ENCODE results near the gene G6PC3. TPM values are rescaled to one million over a fixed set of nuclear protein-coding genes. Genes with fewer than 3 reads are reported as not detected.

The G6PC3 gene
- total RNA-seq, 2 donors from 2014 or later: 88.8 to 129 TPM

DNA sequence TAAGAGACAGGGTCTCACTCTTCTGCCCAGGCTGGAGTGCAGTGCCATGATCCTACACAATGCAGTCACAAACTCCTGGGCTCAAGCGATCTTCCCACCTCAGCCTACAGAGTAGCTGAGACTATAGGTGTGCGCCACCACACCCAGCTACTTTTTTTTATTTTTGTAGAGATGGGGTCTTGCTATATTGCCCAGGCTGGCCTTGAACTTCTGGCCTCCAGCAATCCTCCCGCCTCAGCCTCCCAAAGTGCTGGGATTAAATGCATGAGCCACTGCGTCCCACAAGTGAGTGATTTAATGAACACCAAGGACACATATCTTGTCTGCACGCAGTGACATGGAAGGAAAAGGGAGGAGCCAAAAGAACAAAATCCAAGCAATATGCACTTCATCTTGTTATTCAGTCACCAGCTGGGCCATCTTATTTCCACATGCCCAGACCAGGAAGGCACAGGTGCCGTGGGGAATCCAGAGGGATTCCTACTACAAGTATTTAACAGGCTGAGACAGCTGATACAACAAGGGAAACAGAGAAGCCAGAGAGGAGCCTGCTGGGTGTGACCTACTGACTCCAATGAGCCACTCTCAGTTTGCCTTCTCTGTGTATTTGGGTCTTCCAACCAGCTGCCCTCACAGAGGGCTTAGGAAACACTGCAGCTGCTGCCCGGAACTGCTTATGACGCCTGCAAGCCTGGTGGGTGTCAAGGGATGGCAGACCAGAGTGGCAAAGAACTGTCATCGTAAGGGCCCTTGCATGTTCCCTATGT lies 21.1 kb upstream of the G6PC3 start:
- Histone ChIP-seq H3K9me3 (ENCODE audit: control insufficient read depth, low read length) (no peaks in the 10 kb centered on the region), H3K27ac (ENCODE audit: low read depth, low read length) (no peak overlapping the region), H3K4me3 (ENCODE audit: low read length) (no peak overlapping the region), H3K27me3 (ENCODE audit: control insufficient read depth, insufficient read depth, low read length, poor library complexity, severe bottlenecking) (no peaks in the 10 kb centered on the region), H3K4me1 (ENCODE audit: control insufficient read depth, insufficient read depth, low read length) (no peaks in the 10 kb centered on the region), H3K9ac (ENCODE audit: extremely low read depth, low read length, poor library complexity, severe bottlenecking) (no peak overlapping the region), H3K36me3 (ENCODE audit: control insufficient read depth, insufficient read depth, low read length) (peaks cover 76% of the 10 kb centered on the region)
- Mint-ChIP-seq H3K4me1 (peaks cover 2% of the 10 kb centered on the region), H3K9me3 (no peaks in the 10 kb centered on the region), H3K27ac (no peak overlapping the region), H3K27me3 (ENCODE audit: insufficient read depth) (no peaks in the 10 kb centered on the region), H3K4me3 (no peak overlapping the region), H3K36me3 (ENCODE audit: low read depth) (peaks cover 66% of the 10 kb centered on the region)
- TF ChIP-seq, protein P1, sequence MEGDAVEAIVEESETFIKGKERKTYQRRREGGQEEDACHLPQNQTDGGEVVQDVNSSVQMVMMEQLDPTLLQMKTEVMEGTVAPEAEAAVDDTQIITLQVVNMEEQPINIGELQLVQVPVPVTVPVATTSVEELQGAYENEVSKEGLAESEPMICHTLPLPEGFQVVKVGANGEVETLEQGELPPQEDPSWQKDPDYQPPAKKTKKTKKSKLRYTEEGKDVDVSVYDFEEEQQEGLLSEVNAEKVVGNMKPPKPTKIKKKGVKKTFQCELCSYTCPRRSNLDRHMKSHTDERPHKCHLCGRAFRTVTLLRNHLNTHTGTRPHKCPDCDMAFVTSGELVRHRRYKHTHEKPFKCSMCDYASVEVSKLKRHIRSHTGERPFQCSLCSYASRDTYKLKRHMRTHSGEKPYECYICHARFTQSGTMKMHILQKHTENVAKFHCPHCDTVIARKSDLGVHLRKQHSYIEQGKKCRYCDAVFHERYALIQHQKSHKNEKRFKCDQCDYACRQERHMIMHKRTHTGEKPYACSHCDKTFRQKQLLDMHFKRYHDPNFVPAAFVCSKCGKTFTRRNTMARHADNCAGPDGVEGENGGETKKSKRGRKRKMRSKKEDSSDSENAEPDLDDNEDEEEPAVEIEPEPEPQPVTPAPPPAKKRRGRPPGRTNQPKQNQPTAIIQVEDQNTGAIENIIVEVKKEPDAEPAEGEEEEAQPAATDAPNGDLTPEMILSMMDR (conservative IDR thresholded peaks at IDR 0.05): no peak
- DNase-seq: no peak
- WGBS, 2 experiments (ENCODE audit: insufficient coverage in 1 of 2, insufficient read length in 1 of 2): 93 to 96% methylated on average over 7 to 9 of the region's 9 CpGs

DNA sequence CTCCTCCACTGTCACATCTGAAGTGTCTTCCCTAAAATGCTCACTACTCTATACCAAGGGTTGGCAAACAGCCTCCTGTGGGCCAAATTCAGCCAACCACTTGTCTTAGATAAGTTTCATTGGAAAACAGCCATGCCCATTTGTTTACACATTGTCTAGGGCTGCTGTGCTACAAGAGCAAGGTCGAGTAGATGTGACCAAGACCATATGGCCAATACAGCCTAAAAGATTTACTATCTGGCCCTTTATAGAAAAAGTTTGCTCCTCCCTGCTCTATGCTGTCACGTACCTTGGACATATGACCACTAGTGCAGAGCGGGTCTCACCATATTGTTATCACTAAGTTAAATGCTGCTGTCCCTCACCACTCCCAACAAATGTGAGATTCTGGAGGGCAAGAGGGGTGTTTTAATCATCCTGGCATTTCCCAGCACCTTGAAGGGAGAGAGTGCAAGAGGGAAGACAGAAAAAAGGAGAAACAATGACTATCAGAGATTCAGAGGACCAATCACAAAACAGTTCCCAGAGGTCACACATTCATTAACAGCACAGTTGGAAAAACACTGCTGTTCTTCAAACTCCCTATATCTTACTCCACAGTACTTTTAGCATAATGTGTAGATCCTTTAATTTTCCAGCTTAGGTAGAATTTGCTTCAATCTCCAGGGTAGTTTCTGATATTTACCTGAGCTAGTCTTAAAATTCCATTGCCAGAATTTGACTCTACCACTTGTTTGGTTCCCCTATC lies 17.2 kb upstream of the G6PC3 start:
- WGBS, 2 experiments (ENCODE audit: insufficient coverage in 1 of 2, insufficient read length in 1 of 2): 90 to 96% methylated on average over 2 to 3 of the region's 3 CpGs
- H3K36me3 Mint-ChIP-seq (ENCODE audit: low read depth): peaks cover 52% of the 10 kb centered on the region
- H3K27ac Mint-ChIP-seq: peak overlapping the region; percentile 12
- H3K27me3 Mint-ChIP-seq (ENCODE audit: insufficient read depth): no peaks in the 10 kb centered on the region
- H3K4me1 Mint-ChIP-seq: no peaks in the 10 kb centered on the region
- Histone ChIP-seq H3K36me3 (ENCODE audit: control insufficient read depth, insufficient read depth, low read length) (peaks cover 84% of the 10 kb centered on the region), H3K27ac (ENCODE audit: low read depth, low read length) (no peak overlapping the region), H3K4me1 (ENCODE audit: control insufficient read depth, insufficient read depth, low read length) (no peaks in the 10 kb centered on the region), H3K9ac (ENCODE audit: extremely low read depth, low read length, poor library complexity, severe bottlenecking) (no peak overlapping the region), H3K27me3 (ENCODE audit: control insufficient read depth, insufficient read depth, low read length, poor library complexity, severe bottlenecking) (no peaks in the 10 kb centered on the region), H3K9me3 (ENCODE audit: control insufficient read depth, low read length) (no peaks in the 10 kb centered on the region), H3K4me3 (ENCODE audit: low read length) (no peak overlapping the region)
- no peak for DNase-seq
- H3K4me3 Mint-ChIP-seq: no peak overlapping the region
- TF ChIP-seq, protein P1 (conservative IDR thresholded peaks at IDR 0.05): no peak
- no peaks in the 10 kb centered on the region for H3K9me3 Mint-ChIP-seq

DNA sequence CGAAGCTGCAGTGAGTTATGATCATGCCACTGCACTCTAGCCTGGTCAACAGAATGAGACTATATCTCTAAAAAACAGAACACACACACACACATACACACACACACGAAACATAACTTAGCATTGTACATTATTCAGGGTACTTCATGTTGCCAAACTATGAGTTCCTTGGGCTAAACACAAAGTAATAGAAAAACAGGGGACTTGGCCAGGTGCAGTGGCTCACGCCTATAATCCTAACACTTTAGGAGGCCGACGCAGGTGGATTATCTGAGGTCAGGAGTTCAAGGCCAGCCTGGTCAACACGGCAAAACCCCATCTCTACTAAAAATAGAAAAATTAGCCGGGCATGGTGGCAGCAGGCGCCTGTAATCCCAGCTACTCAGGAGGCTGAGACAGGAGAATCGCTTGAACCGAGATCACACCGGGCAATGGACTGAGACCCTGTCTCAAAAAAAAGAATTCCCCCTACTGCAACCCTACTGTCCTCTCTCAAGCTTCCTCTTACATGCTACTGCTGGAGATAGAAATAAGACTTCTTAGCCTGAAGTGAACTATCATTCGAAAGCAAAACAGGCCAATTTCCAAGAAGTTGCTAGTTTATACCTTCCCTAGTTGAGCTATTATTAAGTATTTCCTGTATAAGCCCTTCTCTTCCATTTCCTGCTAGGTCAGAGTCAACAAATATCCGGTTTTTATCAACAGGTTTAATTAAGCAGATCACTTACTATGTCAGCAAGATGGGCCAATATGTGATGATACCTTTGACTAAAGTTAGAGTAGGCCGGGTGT lies 11.2 kb upstream of the G6PC3 start:
- TF ChIP-seq, protein P1 (conservative IDR thresholded peaks at IDR 0.05): no peak
- H3K27me3 Mint-ChIP-seq (ENCODE audit: insufficient read depth): no peaks in the 10 kb centered on the region
- no peaks in the 10 kb centered on the region for H3K9me3 ChIP-seq (ENCODE audit: control insufficient read depth, low read length)
- H3K9me3 Mint-ChIP-seq: no peaks in the 10 kb centered on the region
- 96% methylated on average over 13 to 14 of the region's 14 CpGs for WGBS, 2 experiments (ENCODE audit: insufficient coverage in 1 of 2, insufficient read length in 1 of 2)
- H3K9ac ChIP-seq (ENCODE audit: extremely low read depth, low read length, poor library complexity, severe bottlenecking): no peak overlapping the region
- H3K4me1 ChIP-seq (ENCODE audit: control insufficient read depth, insufficient read depth, low read length): peaks cover 3% of the 10 kb centered on the region
- H3K4me3 ChIP-seq (ENCODE audit: low read length): no peak overlapping the region
- no peaks in the 10 kb centered on the region for H3K27me3 ChIP-seq (ENCODE audit: control insufficient read depth, insufficient read depth, low read length, poor library complexity, severe bottlenecking)
- peaks cover 75% of the 10 kb centered on the region for H3K36me3 ChIP-seq (ENCODE audit: control insufficient read depth, insufficient read depth, low read length)
- no peak overlapping the region for H3K27ac ChIP-seq (ENCODE audit: low read depth, low read length)
- H3K4me1 Mint-ChIP-seq: peaks cover 25% of the 10 kb centered on the region
- H3K4me3 Mint-ChIP-seq: no peak overlapping the region
- DNase-seq: no peak
- peaks cover 62% of the 10 kb centered on the region for H3K36me3 Mint-ChIP-seq (ENCODE audit: low read depth)
- H3K27ac Mint-ChIP-seq: peak overlapping the region; percentile 39
